ENCODE data around the gene PARPBP.
"Not testable (repeated sequence)": the region's sequence is repeated elsewhere in the genome, so short reads cannot be mapped to it uniquely, and the experiment has no call there.

PARPBP gene

DNA sequence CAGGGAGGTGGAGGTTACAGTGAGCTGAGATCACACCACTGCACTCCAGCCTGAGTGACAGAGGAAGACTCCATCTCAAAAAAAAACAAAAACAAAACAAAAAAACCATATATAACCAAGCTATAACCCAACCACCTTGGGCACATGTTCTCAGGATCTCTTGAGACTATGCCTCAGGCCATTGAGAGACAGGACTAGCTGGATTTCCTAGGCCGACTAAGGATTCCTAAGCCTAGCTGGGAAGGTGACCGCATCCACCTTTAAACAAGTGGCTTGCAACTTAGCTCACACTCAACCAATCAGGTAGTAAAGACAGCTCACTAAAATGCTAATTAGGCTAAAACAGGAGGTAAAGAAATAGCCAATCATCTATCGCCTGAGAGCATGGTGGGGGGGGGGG is 35.2 kb downstream of the PARPBP start:
- in situ Hi-C loops (cut with MboI; ENCODE audit: low sequenced_read_pairs), result not testable (repeated sequence)

DNA sequence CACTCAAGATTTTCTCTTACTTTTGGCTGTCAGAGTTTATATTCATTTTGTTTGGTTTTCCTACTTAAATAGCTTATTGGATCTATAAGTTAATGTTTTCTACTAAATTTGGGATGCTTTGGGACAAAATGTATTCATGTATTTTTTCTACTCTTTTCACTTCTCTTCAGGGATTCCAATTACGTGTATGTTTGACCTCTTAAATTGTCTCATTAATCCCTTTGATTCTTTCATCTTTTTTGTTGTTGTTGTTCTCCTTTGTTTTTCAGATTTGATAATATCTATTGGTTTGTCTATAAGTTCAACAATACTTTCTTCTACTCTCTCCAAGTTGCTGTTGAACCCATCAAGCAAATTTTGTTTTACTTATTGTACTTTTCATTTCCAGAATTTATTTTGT is 43.4 kb downstream of the PARPBP start:
- in situ Hi-C loops (cut with MboI; ENCODE audit: low sequenced_read_pairs), result no loop called here

DNA sequence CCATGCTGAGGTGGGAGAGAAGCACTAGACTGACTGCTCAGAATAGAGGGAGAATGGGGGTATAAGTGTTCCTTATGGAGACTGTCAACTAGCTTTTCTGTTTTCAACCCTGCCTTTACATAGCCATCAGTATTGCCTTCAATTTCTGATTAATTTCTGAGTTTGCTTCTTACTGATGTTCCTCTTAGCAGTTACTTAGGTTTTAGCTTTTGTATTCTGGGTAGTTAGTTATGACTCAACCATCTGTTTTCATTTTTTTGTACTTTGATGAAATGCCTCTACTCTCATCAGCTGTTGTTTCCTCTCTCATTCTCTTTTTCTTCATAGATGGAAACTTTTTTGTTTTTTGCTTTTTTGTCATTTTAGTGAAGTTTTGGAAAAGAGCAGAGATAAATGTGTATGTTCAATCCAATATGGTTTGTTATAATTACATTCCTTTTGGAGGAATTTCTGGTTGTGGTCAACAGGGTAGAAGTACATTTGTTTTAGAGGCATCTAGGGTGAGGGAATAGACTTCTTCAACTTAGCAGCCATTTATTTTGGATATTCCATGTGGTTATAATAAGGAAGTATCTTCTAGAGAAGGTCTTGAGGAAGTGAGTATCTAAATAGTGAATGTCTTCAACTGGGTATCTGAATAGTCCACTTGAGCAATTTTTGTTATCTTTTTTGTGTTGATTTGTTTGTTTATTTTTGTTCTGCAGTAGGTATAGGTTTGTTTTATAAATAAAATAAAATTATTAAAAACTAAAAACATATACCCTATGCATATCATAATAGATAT is 48.0 kb downstream of the PARPBP start:
- in situ Hi-C loops (cut with MboI; ENCODE audit: low sequenced_read_pairs), result no loop called here

DNA sequence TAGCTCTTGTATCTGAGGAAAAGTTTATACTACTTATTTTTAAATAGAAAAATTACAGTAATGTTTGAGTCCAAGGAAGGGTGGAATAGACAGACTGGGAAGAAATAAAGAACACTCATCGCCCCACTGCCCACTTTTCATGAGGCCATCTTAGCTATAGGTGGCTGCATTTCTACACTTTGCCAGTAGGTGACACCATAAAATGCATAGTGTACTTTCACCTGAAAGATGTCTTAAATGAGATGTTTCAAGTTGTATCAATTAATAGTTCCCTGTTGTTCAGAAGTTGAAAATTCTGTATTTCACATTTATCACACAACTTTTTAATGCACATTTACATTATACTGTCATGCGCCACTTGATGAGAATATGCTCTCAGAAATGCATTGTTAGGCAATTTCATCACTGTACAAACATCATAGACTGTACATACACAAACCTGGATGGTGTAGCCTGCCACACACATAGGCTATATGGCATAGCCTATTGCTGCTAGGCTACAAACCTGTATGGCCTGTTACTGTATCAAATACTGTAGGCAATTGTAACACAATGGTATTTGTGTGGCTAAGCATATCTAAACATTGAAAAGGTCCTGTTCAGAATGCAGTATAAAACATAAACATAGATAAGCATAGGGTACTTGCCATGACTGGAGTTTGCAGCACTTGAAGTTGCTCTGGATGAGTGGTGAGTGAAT is 50.1 kb downstream of the PARPBP start:
- in situ Hi-C loops (cut with MboI; ENCODE audit: low sequenced_read_pairs), result no loop called here

DNA sequence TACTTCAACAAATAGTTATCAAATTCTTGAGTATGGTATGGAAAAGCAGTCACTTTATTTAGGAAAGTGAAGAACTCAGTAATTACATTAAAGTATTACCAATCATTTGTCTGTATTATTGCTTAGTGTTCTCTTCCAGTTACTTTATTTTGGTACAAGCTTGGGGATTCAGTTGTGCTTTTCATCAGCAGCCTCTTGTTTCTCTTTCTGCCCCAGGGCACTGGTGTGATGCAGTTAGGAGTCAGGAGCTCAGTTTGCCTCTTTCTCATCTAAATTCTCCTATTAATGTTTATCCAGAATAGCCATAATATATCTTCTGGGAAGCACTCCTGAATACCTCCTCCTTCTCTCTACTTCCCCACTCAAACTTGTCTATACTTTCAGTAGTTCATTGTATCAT is 52.0 kb downstream of the PARPBP start:
- in situ Hi-C loops (cut with MboI; ENCODE audit: low sequenced_read_pairs), result no loop called here

DNA sequence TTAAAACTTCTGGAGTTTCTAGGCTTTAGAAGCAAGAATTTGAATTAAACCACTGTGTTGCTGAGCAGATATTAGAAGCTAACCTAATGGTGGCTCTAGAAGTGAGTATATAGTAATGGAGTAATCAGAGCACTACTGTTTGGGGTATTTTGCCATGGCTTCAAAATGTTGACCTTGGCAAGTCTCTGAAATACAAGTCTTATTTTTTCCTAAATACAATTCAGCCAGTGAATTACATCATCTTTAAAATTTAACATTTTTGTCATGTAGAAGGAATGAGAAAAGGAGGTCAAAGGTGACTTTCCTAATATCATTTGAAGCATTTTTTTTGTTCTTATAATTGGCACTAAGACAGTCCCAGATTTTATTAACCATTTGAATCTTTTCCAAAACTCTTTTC is 52.5 kb downstream of the PARPBP start:
- in situ Hi-C loops (cut with MboI; ENCODE audit: low sequenced_read_pairs), result no loop called here

DNA sequence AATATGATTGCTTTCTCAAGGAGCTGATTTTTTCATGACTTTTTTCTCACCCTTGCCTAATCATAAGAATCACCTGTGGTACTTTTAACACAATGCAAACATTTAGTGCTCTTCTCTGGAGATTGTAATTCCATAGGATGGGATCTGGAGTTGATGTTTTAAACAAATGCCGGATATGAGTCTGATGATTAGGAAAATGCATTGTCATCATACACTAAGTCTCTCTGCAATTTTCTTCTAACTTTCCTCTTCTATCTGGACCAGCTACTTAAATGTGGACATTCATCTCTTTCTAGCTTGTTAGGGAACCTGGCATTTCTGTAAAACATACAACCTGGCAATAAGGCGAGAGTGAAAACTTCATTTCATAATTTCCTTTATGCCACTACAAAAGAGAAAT is 54.1 kb downstream of the PARPBP start:
- in situ Hi-C loops (cut with MboI; ENCODE audit: low sequenced_read_pairs), result no loop called here

DNA sequence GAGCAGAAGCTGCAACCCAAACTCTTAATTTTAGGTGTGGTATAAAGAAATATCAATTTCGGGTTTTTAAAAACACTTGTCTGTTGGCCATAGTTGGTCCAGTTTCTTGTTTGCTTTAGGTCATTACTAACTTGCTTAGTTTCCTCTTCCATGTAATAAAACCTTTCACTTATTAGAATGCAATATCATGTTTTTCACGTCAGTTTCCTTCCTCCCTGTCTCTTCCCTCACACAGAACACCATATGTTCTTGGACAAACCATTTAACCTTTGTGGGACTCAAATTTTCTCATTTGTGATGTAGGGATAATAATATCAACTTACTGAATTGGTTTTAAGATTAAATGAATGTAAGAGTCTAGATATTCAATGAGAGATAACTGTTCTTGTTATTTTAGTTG is 54.8 kb downstream of the PARPBP start:
- in situ Hi-C loops (cut with MboI; ENCODE audit: low sequenced_read_pairs), result no loop called here

DNA sequence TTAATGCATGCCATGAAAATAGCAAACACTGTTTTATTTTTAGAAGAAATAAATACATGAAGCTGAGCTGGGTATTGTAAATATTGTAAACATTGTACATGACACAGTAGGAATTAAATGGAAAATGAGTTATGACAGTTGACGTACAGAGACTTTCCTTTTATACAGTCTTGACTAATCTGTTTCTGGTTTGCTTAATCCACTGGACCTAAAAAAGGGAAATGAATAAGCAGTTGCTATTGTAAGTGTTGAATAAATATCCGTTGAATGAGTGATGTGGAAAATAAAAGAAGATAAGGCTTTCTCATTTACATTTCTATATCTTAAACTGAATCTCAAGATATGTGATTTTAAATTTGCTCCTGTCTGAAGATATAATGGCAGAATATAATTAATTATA is 62.7 kb downstream of the PARPBP start:
- in situ Hi-C loops (cut with MboI; ENCODE audit: low sequenced_read_pairs), result no loop called here

DNA sequence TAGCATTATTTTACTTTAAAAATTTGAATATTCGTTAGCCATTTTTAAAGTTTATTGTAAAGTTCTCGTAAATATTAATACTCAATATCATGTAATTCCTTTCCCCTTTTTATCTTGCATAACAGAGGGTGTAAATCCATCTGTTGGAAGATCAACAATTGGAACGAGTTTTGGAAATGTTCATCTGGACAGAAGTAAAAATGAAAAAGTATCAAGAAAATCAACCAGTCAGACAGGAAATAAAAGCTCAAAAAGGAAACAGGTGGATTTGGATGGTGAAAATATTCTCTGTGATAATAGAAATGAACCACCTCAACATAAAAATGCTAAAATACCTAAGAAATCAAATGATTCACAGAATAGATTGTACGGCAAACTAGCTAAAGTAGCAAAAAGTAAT is 75.8 kb downstream of the PARPBP start:
- in situ Hi-C loops (cut with MboI; ENCODE audit: low sequenced_read_pairs), result no loop called here

DNA sequence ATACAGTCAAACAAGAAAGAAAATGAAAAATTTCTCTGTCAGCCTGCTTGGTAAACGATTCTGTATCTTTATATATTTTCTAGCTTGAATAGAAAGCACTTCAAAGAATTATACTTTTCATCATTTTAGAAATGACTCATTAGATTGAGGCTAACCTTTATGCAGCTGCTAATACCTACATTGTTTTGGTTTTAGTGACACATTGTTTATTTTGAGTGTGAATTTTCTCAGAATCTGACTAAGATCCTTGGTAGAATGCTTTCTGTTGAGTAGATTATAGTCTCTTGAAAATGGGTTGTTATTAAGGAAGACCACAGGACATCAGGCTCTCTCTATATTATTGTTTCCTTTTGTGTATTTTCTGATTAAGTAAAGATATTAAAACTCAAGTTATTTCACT is 77.8 kb downstream of the PARPBP start, which contains the start of gene PMCH:
TSS of gene PMCH (minus strand) at position 45 of the 400 bp plus-strand sequence. CDS start 63 bp downstream, outside the sequence.
- in situ Hi-C loops (cut with MboI; ENCODE audit: low sequenced_read_pairs), result no loop called here

DNA sequence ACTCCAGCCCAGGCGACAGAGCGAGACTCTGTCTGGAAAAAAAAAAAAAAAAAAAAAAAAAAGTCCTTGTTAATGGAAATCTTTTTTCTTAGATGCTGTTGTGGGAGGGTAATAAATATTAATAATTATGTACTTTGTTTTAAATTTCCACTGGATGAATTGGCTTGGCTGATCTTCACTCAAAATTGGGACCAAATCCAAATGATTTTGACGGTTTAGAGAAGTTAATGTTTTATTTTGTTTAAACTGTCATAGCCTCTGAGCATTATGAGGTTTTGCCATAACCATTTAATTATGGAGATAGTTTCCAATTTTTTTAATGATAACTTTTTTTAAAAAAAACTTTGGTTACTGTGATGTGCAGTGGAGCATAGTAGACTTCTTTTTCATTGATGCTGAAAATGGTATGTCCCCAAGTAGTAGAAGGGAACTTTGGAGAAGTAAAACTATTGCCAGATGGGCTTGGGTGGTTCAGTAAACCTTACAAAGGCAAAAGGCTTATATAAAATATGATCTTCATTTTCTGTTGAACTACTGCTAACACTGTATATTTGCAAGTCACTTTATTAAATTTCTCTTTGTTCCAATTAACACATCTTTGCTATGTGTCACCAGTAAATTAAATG is 81.6 kb downstream of the PARPBP start:
- in situ Hi-C loops (cut with MboI; ENCODE audit: low sequenced_read_pairs), result no loop called here

DNA sequence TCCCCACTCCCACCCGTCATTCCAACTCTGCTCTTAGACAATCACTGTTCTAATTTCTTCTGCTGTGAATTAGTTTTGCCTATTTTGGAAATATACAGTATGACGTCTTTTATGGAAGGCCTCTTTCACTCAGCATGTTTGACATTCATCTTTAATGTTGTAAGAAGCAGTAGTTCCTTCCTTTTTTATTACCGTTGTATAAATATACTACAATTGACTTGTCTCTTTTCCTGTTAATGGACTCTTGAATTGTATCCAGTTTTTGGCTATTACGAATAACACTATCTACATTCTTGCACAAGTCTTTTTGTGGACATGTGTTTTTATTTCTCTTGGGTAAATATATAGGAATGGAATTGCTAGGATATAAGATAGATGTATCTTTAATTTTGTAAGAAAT is 82.6 kb downstream of the PARPBP start:
- in situ Hi-C loops (cut with MboI; ENCODE audit: low sequenced_read_pairs), result no loop called here

DNA sequence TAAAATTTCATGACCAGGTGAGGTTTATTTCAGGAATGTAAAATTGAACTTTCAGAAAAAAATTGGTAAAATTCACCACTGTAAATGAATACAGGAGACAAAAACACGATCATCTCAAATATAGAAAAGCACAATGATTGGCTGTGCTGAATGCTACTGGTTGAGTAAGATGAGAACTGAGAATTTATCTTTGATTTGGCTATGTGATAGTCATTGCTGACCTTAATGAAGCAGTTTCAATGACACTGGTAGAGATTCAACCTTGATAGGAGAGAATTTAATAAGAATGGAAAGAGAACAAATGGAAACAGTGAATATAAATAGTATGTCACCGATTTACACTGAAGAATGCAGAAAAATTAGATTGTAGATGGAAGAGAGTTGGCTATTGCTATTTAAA is 84.0 kb downstream of the PARPBP start:
- in situ Hi-C loops (cut with MboI; ENCODE audit: low sequenced_read_pairs), result no loop called here

DNA sequence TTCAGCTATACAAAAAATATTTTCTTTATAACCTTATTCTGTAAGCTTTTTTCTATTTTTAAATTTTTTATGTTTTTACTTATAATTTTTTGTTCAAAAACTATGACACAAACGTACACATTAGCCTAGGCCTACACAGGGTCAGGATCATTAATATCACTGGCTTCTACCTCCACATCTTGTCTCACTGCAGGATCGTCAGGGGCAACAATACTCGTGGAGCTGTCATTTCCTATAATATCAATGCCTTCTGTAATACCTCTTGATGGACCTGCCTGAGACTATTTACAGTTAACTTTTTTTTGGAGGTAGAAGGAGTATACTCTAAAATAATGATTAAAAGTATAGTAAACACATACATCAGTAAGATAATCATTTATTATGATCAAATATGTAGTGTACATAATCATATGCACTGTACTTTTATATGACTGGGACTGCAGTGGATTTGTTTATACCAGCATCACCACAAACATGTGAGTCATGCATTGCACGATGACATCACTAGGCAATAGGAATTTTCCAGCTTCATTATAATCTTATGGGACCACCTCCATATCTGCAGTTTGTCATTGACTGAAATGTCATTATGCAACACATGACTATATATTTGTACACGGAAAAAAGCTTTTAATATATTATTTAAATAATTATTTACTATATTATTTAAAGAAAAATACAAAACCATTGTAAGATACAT is 96.2 kb downstream of the PARPBP start:
- in situ Hi-C loops (cut with MboI; ENCODE audit: low sequenced_read_pairs), result no loop called here

DNA sequence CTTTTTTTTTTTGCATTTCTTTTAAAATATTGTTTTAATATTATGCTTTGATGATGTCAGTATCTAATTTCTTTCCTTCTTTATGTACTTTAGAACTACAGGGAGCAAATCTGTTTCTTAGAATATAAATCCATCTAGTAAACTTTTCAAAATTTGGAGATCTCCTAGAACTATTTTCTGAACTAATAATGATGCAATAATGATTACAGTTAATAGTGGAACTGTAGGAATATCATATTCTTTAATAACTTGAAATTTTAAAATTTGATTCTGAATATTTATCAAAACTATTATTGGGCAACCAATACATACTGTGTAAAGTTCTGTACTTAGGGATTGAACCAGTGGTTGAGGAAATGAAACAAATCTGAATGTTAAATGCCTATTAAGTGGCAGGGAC is 100.8 kb downstream of the PARPBP start:
- in situ Hi-C loops (cut with MboI; ENCODE audit: low sequenced_read_pairs), result no loop called here

DNA sequence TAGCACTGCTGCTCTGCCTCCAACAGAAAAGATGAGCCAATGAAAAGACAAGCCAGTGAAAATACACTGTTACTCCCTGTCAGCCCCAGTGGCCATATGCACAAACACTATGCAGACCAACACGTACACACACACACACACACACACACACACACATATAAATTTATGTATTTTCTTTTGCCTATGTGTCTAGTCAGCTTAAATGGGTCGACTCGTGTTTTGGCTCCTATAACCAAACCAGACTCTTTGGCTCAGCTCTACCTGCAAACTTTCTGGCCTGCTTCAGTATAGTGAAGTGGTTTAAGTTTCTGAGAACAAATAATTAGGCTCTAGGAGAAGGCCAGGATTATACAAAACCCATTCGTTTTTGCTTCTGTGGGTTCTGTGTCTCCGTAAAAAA is 108.0 kb downstream of the PARPBP start:
- in situ Hi-C loops (cut with MboI; ENCODE audit: low sequenced_read_pairs), result no loop called here

DNA sequence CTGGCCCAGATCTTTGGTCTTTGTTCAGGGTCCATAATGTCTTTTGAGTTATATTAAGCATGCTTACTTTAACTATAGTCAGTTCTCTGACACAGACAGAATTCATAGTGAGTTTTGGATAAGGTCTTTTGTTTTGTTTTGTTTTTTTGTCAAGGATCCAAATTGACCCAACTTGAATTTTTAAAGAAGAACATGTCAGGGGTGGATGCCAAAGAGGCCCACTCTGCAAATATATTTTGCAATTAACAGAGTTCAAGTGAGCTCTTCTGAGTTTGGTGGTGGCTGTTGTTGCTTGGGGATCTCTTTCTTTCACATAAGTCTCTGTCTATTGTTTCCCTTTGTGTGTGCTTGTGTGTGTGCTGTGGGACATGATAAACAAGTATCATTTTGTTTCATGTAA is 112.1 kb downstream of the PARPBP start:
- in situ Hi-C loops (cut with MboI; ENCODE audit: low sequenced_read_pairs), result no loop called here

DNA sequence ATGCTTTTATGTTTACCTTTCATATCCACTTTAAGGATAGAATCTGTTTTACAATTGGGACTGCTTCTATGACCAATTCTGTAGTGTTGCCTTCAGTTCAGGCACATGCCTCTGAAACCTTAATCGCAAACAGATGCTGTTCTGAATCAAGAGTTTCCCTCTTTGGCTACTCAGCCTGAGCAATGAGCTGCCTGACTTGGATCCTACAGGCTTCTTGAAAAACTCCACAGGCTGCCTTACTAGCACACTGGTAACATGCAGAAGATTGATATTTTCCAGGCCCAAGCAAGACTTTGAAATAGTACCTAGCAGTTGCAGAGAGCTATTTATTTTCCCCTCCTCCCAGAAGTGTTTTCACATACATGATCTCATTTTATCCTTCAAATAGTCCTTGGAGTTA is 112.5 kb downstream of the PARPBP start:
- in situ Hi-C loops (cut with MboI; ENCODE audit: low sequenced_read_pairs), result no loop called here

DNA sequence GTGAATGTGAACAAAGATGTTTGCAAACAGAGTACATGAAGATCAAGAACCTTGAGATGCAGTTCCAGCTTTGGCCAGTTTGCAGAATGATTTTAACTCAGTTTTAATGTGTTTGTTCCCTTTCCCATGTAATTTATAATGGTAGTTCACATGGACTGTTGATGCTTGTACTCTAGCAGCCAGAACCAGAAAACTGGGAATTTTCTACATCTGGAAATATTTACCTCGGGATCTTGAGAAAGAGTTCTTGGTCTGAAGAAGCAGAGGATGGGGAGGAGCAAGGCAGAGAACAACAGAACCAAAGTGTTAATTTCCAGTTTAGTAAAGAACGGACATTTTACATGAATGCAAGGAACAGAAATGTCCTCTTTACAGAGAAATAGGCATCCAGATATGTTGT is 114.6 kb downstream of the PARPBP start:
- in situ Hi-C loops (cut with MboI; ENCODE audit: low sequenced_read_pairs), result no loop called here

DNA sequence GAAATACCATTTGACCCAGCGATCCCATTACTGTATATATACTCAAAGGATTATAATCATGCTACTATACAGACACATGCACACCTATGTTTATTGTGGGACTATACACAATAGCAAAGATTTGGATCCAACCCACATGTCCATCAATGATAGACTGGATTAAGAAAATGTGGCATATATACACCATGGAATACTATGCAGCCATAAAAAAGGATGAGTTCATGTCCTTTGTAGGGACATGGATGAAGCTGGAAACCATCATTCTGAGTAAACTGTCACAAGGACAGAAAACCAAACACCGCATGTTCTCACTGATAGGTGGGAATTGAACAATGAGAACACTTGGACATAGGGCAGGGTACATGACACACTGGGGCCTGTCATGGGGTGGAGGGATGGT is 120.9 kb downstream of the PARPBP start:
- in situ Hi-C loops (cut with MboI; ENCODE audit: low sequenced_read_pairs), result not testable (repeated sequence)
